Endothelial cell of umbilical vein (primary cell): Measurements from ENCODE around the gene ZBTB17. TPM values are rescaled to one million over a fixed set of nuclear protein-coding genes. Genes with fewer than 3 reads are reported as not detected.

Source experiments
- BruUV-seq: library from RNA; stranded (reverse); fragments of 400-500 nt; replicated peaks from 2 replicates; lab custom pipeline; 2021; lab: Mats Ljungman, UMichigan
- CTCF ChIA-PET: fragments of 300-600, 350-600 bp; sonication (Branson Sonifier 250); formaldehyde crosslinking; loops from one replicate; lab custom pipeline; 2021; ENCODE audit warnings: antibody characterized with exemption, inconsistent platforms; lab: Charles Lee
- POLR2A ChIA-PET: fragments of 300-600, 350-600 bp; sonication (Branson Sonifier 250); formaldehyde crosslinking; loops from one replicate; lab custom pipeline; 2021; ENCODE audit warnings: antibody characterized with exemption, inconsistent platforms; lab: Charles Lee
- DNase-seq: peaks from one replicate; pipeline ENCODE4 v3.0.0-alpha.2; 2011; ENCODE audit warnings: low read depth, low spot score
- FAIRE-seq: peaks from 2 replicates; lab custom pipeline; 2011; peaks lifted over from hg19 to GRCh38; lab: Jason Lieb, UNC
- H2AFZ ChIP-seq: 2 replicates; pipeline ENCODE4 v1.6.0; 2012; ENCODE audit warnings: low read depth, low read length, control low read depth, inconsistent platforms
- H3K27ac ChIP-seq: 2 replicates; pipeline ENCODE4 v1.5.1; 2011; ENCODE audit warnings: low read depth, mild to moderate bottlenecking, control low read depth, low read length, moderate library complexity; ENCODE audit not compliant: insufficient read depth
- H3K27me3 ChIP-seq, 2 experiments: 2 replicates each; pipeline versions ENCODE4 v1.6.0 to v1.6.1; 2011; ENCODE audit warnings: low read length in 2 of 2, mixed read lengths in 1 of 2; ENCODE audit not compliant: control insufficient read depth in 2 of 2, insufficient read depth in 2 of 2
- H3K36me3 ChIP-seq, 2 experiments: 2 replicates in 1 of 2; 3 replicates in 1 of 2; pipeline ENCODE4 v1.5.1; 2011; ENCODE audit warnings: low read length in 2 of 2, mild to moderate bottlenecking in 1 of 2, moderate library complexity in 1 of 2; ENCODE audit not compliant: control insufficient read depth in 2 of 2, insufficient read depth in 2 of 2; ENCODE audit errors: extremely low read depth in 1 of 2
- H3K4me1 ChIP-seq: 3 replicates; pipeline ENCODE4 v1.5.1; 2011; ENCODE audit warnings: mild to moderate bottlenecking, low read length; ENCODE audit not compliant: control insufficient read depth, insufficient read depth; ENCODE audit errors: extremely low read depth
- H3K4me2 ChIP-seq: 2 replicates; pipeline ENCODE4 v1.6.1; 2011; ENCODE audit warnings: low read length, control low read depth, mixed read lengths; ENCODE audit not compliant: insufficient read depth
- H3K4me3 ChIP-seq, 3 experiments: fragments of 200-600 bp in 1 of 3; sonication (generic), shearing (Covaris generic) in 1 of 3; replicated peaks in 1 of 3; 2 replicates each; pipeline ENCODE4 v1.5.1; 2011 to 2016; ENCODE audit warnings: control low read depth in 3 of 3, low read length in 3 of 3, mild to moderate bottlenecking in 2 of 3, inconsistent platforms in 1 of 3, low read depth in 1 of 3, moderate library complexity in 1 of 3; ENCODE audit not compliant: insufficient read depth in 1 of 3
- H3K79me2 ChIP-seq: 2 replicates; pipeline ENCODE4 v1.6.0; 2012; ENCODE audit warnings: low read length, inconsistent platforms; ENCODE audit not compliant: control insufficient read depth, insufficient read depth
- H3K9ac ChIP-seq: replicated peaks from 2 replicates; pipeline ENCODE3; 2011; ENCODE audit warnings: low read length, control low read depth; ENCODE audit not compliant: insufficient read depth; ENCODE audit errors: extremely low read depth
- H3K9me1 ChIP-seq: replicated peaks from 3 replicates; pipeline ENCODE4 v1.6.0; 2011; ENCODE audit warnings: mild to moderate bottlenecking, low read length; ENCODE audit not compliant: control insufficient read depth, insufficient read depth; ENCODE audit errors: extremely low read depth
- H3K9me3 ChIP-seq: replicated peaks from 2 replicates; pipeline ENCODE4 v1.5.1; 2012; ENCODE audit warnings: low read length, inconsistent platforms; ENCODE audit not compliant: control insufficient read depth, insufficient read depth
- H4K20me1 ChIP-seq: replicated peaks from 2 replicates; pipeline ENCODE3; 2011; ENCODE audit warnings: mild to moderate bottlenecking, low read length; ENCODE audit not compliant: control insufficient read depth, insufficient read depth; ENCODE audit errors: extremely low read depth
- CTCF ChIP-seq, 2 donors: IDR thresholded peaks; 1 replicate in 1 of 2; 2 replicates in 1 of 2; pipeline ENCODE4 v1.5.1; 2011; ENCODE audit warnings: low read length in 2 of 2, mild to moderate bottlenecking in 2 of 2, moderate library complexity in 2 of 2, control low read depth in 1 of 2, inconsistent platforms in 1 of 2, low read depth in 1 of 2; ENCODE audit not compliant: insufficient read depth in 1 of 2; ENCODE audit errors: extremely low read depth in 1 of 2
- EZH2 ChIP-seq: IDR thresholded peaks from 2 replicates; pipeline ENCODE4 v1.6.1; 2012; ENCODE audit warnings: borderline replicate concordance, low read depth, mild to moderate bottlenecking, moderate library complexity, low read length, inconsistent platforms; ENCODE audit not compliant: severe bottlenecking
- FOS ChIP-seq: IDR thresholded peaks from 2 replicates; pipeline ENCODE4 v1.6.1; 2011; ENCODE audit warnings: mild to moderate bottlenecking, low read length, moderate library complexity, borderline replicate concordance; ENCODE audit not compliant: insufficient read depth
- GATA2 ChIP-seq: IDR thresholded peaks from 2 replicates; pipeline ENCODE4 v1.7.0; 2011; ENCODE audit warnings: low read depth, mild to moderate bottlenecking, moderate library complexity, mixed read lengths, low read length; ENCODE audit not compliant: insufficient read length, insufficient read depth
- JUN ChIP-seq: IDR thresholded peaks from 2 replicates; pipeline ENCODE4 v1.6.1; 2011; ENCODE audit warnings: borderline replicate concordance, low read depth; ENCODE audit not compliant: insufficient read length, insufficient read depth
- MAX ChIP-seq: IDR thresholded peaks from 2 replicates; pipeline ENCODE4 v1.6.1; 2011; ENCODE audit not compliant: insufficient read depth, insufficient read length
- MYC ChIP-seq: IDR thresholded peaks from one replicate; pipeline ENCODE4 v1.6.1; 2011; ENCODE audit warnings: mild to moderate bottlenecking, low read depth, low read length
- POLR2A ChIP-seq: IDR thresholded peaks from 2 replicates; pipeline ENCODE4 v1.6.1; 2012; ENCODE audit warnings: low read depth, mild to moderate bottlenecking, control low read depth, low read length
- POLR2AphosphoS5 ChIP-seq: IDR thresholded peaks from 2 replicates; pipeline ENCODE4 v1.6.1; 2012; ENCODE audit warnings: low read depth, mild to moderate bottlenecking, control low read depth, low read length, moderate library complexity; ENCODE audit not compliant: insufficient read depth
- dilution Hi-C: fragments of 300-500 bp; cut with MboI; formaldehyde crosslinking; loops from one replicate; pipeline ENCODE4 v1.15.0; 2019; ENCODE audit warnings: low sequenced_read_pairs; ENCODE audit not compliant: extremely low pct_ligation_motif_present
- intact Hi-C: fragments of 100-400 bp; cut with micrococcal nuclease; formaldehyde crosslinking; loops from one replicate; pipeline ENCODE4 v1.10.0; 2022
- polyA plus RNA-seq, 4 experiments: library from polyadenylated mRNA; depleted of rRNA in 3 of 4; stranded (reverse) in 3 of 4; unstranded in 1 of 4; fragments of >200 nt; gene quantifications; 2 replicates each; pipeline versions ENCODE4 v1.2.1 to v1.2.3, GENCODE V29; 2011 to 2012; ENCODE audit warnings: missing spikeins in 1 of 4
- total RNA-seq: library from RNA; stranded (reverse); gene quantifications from 2 replicates; pipeline ENCODE4 v1.2.3, GENCODE V29; 2021

The ZBTB17 gene
- total and polyA plus RNA-seq, 2 donors (not counting 3 experiments of a cell fraction or from before 2014, with no cell fraction given): 43.9 to 72.7 TPM

- Histone ChIP-seq H3K9ac (peak overlapping the region; percentile 57), H4K20me1 (no peaks in the 10 kb centered on the region), H3K27ac (peak overlapping the region; percentile 75), H3K36me3 (peaks cover 6 to 31% of the 10 kb centered on the region in 2 experiments), H3K9me1 (no peaks in the 10 kb centered on the region), H3K4me3 (no peak overlapping the region), H3K4me2 (no peak overlapping the region), H3K27me3 (no peaks in the 10 kb centered on the region), H2AFZ (no peak overlapping the region), H3K4me1 (peaks cover 60% of the 10 kb centered on the region), H3K9me3 (no peaks in the 10 kb centered on the region), H3K79me2 (peaks cover 33% of the 10 kb centered on the region)
- TF ChIP-seq MAX (peak; percentile 39), JUN (no peak), GATA2 (no peak), EZH2 (no peak), POLR2A (no peak), CTCF (IDR thresholded peaks at IDR 0.05; ENCODE audit: extremely low read depth in 1 of 2, insufficient read depth in 1 of 2, low read depth in 1 of 2, low read length in 2 of 2) (no peak), FOS (peak; percentile 45), POLR2AphosphoS5 (no peak), MYC (peak; percentile 48)
- CTCF ChIA-PET: interaction anchor here (0.7 to 2.7 kb wide), 6 partner anchors 8 to 158 kb away, joined by 3 to 16 read pairs (median 6); no protein-coding TSS in a partner anchor
- DNase-seq: peak; percentile 92
- POLR2A ChIA-PET: interaction anchor here (0.7 kb wide), 1 partner anchor 26 kb away, joined by 3 read pairs; the partner anchor contains the start of gene ZBTB17
- intact Hi-C loops (loop anchor here (1.0 kb wide), 3 partner anchors 12 to 154 kb away; partner anchors contain the start of gene ZBTB17), dilution Hi-C loops (no loop called here)
- BruUV-seq: TSS peak; percentile 69
- FAIRE-seq: peak; percentile 91
Observed at GRCh38 chr1:15949453-15950245, 26.3 kb downstream of the ZBTB17 start.
